Erythroblast (primary cell): Measurements from ENCODE around the gene PROSER3.

Experiments
- GATA1 ChIP-seq: IDR thresholded peaks from 2 replicates; pipeline ENCODE4 v1.6.1; 2011; ENCODE audit warnings: low read depth, mild to moderate bottlenecking, control low read depth, low read length, moderate library complexity
- POLR2A ChIP-seq: IDR thresholded peaks from 2 replicates; pipeline ENCODE4 v1.6.1; 2011; ENCODE audit warnings: mild to moderate bottlenecking, low read length

GRCh38 chr19:35733180-35734125 is 24.5 kb upstream of the PROSER3 start:
- TF ChIP-seq POLR2A = no peak
- no peak for TF ChIP-seq GATA1
